Measurements from ENCODE around the gene ST6GALNAC6.

ST6GALNAC6 gene

GRCh38 chr9:127912882-127913281 lies 13.5 kb upstream of the ST6GALNAC6 start:
- H3K36me3 Mint-ChIP-seq = no peaks in the 10 kb centered on the region
- no peaks in the 10 kb centered on the region for H3K9me3 Mint-ChIP-seq
- peaks cover 32% of the 10 kb centered on the region for H3K4me1 Mint-ChIP-seq
- no peak overlapping the region for H3K4me3 Mint-ChIP-seq
- no peak overlapping the region for H3K27ac Mint-ChIP-seq
- no peaks in the 10 kb centered on the region for H3K27me3 Mint-ChIP-seq

DNA sequence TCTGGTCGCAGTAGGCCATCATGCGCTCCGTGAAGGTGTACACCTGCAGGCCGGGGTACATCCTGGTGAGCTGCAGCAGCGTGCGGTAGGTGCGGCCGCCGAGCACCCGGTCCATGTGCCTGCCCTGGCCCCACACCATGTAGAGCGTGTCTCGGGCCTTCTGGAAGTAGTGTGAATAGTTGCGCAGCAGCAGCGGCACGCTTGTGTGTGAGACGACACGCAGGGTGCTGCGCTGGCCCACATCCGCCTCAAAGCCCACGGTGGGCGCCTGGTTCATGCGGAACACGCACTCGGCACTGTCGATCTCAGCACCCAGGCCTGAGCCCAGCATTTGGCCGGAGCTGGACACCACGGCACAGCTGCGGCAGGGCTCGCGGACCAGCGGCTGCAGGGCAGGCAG lies 12.9 kb upstream of the ST6GALNAC6 start:
- H3K4me1 Mint-ChIP-seq = peaks cover 26% of the 10 kb centered on the region
- H3K27me3 Mint-ChIP-seq = no peaks in the 10 kb centered on the region
- no peak overlapping the region for H3K27ac Mint-ChIP-seq
- H3K4me3 Mint-ChIP-seq = no peak overlapping the region
- H3K36me3 Mint-ChIP-seq = no peaks in the 10 kb centered on the region
- no peaks in the 10 kb centered on the region for H3K9me3 Mint-ChIP-seq

GRCh38 chr9:127910613-127911205 lies 11.3 kb upstream of the ST6GALNAC6 start:
- H3K9me3 Mint-ChIP-seq = no peaks in the 10 kb centered on the region
- H3K4me3 Mint-ChIP-seq = no peak overlapping the region
- H3K4me1 Mint-ChIP-seq = peaks cover 35% of the 10 kb centered on the region
- H3K27ac Mint-ChIP-seq = peak overlapping the region; percentile 71
- no peaks in the 10 kb centered on the region for H3K27me3 Mint-ChIP-seq
- H3K36me3 Mint-ChIP-seq = no peaks in the 10 kb centered on the region

DNA sequence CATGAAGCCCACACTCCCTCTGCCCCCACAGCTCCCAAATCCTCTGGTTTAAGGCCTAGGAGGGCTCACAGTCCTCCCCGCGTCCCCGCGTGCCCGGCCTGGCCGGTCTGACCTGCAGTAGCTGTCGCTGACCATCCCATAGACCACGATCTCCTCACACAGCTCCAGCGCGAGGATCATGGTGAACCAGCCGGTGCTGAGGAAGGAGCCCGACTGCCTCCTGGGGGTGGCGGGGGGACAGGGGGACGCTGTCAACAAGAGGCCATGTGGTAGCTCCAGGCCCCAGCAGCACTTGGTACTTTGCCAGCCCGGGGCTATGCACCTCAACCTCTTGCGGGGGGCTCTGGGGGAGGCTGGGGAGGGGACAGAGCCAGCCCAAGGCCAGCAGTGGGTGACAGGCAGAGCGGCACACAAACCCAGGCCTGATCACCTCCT lies 10.5 kb upstream of the ST6GALNAC6 start:
- H3K4me1 Mint-ChIP-seq = peaks cover 34% of the 10 kb centered on the region
- H3K4me3 Mint-ChIP-seq = no peak overlapping the region
- no peaks in the 10 kb centered on the region for H3K27me3 Mint-ChIP-seq
- H3K27ac Mint-ChIP-seq = peak overlapping the region; percentile 59
- no peaks in the 10 kb centered on the region for H3K9me3 Mint-ChIP-seq
- H3K36me3 Mint-ChIP-seq = no peaks in the 10 kb centered on the region

DNA sequence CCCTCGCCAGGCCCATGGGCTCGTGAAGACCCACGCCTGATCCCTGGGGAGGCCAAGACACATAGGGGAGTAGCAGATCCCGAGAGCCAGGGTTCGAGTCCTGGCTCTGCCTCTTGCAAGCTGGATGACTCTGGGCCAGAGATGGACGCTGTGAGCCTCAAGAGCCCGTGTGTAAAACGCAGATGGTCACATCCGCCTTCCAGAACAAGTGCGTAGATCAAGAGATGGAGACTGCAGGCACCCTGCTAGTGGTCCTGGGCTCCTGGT lies 9.2 kb upstream of the ST6GALNAC6 start:
- H3K27me3 Mint-ChIP-seq = no peaks in the 10 kb centered on the region
- peaks cover 45% of the 10 kb centered on the region for H3K4me1 Mint-ChIP-seq
- H3K9me3 Mint-ChIP-seq = no peaks in the 10 kb centered on the region
- peak overlapping the region; percentile 12 for H3K27ac Mint-ChIP-seq
- no peaks in the 10 kb centered on the region for H3K36me3 Mint-ChIP-seq
- H3K4me3 Mint-ChIP-seq = no peak overlapping the region

DNA sequence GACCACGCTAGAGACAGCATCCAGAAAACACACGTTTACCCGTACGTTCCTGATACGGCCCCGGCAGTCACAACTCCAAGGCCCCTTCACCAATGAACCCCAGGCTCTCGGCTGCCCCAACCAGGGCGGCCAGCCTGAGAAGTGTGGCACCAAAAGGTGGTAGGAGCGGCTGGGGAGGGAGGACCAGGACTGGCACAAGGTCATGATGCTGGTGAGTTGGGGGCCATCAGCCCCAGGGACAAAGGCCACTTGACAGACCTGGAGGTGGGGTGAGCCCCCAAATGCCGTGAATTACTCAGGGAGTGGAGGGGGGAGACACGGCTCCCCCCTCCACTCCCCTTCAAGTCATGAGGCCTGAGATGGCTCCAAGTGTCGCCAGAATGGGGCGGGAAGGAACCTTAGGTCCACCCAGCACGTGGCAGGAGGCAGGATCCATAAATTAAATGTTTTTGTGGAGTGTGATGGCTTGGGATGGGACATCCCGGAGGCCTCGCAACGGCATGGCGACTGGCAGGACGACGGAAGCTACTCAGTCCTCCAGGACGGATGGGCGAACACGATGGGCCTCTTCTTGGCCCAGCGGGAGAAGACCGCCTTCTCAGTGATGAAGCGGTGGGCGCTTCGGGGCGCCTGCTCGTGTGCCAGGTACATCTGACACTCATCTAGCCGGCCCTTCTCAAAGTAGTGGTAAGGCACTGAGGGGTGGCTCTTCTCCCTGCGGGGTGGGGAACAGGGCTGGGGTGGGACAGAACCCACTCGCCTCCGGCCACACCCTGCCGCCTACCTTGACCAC lies 8.7 kb upstream of the ST6GALNAC6 start:
- peak overlapping the region; percentile 72 for H3K27ac Mint-ChIP-seq
- H3K9me3 Mint-ChIP-seq = no peaks in the 10 kb centered on the region
- peaks cover 50% of the 10 kb centered on the region for H3K4me1 Mint-ChIP-seq

DNA sequence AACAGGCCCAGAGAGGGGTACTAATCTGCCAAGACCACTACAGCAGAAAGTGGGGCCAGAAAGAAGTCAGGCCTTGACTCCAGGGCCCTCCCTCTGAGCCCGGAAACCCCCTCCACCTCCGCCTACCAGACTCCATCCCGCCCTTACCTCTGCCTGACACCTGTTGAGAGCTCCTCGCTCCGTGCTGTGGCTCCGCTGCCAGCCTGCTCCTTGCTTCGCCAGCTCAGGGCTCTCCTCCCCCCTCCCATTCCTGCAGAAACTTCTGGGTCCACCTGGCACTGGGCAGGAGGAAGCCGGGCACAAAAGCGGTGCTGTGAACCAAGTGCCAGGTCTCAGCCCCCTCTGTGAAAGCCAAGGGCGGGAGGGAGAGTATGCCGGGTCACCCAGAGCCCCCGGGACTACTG lies 6.4 kb upstream of the ST6GALNAC6 start:
- no peaks in the 10 kb centered on the region for H3K36me3 Mint-ChIP-seq
- H3K4me1 Mint-ChIP-seq = peaks cover 57% of the 10 kb centered on the region
- no peaks in the 10 kb centered on the region for H3K9me3 Mint-ChIP-seq
- H3K27me3 Mint-ChIP-seq = no peaks in the 10 kb centered on the region
- peak overlapping the region; percentile 89 for H3K4me3 Mint-ChIP-seq
- H3K27ac Mint-ChIP-seq = peak overlapping the region; percentile 99

More for the DNA sequence above, 8.7 kb upstream of the ST6GALNAC6 start:
- no peaks in the 10 kb centered on the region for H3K36me3 Mint-ChIP-seq
- H3K4me3 Mint-ChIP-seq = no peak overlapping the region
- no peaks in the 10 kb centered on the region for H3K27me3 Mint-ChIP-seq

DNA sequence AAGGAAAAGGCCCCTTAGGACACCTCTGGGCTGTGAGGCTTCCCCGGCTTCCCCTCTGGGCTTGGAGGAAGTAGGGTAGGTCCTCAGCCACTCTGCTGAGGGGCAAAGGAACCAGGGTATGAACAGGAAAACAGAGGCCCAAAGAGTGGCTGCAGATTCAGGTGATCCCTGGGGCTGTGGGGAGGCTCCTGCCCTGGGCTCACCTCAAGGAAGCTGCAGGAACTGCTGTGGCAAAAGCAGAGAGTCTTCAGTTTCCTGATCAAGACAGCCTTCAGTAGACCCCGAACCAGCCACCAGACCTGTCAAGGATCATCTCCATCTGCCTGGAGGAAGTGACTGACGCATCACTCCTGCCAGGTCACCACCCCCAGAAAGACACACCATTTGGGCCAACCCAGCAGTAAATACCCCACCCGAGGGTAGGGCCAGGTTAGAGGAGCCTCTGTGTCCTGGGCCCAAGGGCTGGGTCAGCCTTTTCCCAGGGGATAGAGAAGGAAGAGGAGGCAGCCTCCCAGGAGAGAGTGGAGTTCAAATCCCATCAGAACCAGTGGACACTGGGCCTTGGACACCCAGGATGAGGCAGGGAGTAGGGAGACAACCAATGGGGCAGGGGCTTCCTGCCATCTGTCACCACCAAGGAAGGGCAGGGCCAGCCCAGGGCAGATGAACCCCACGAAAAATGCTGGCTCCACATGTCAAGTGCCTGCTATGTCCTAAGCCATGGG lies 5.8 kb upstream of the ST6GALNAC6 start:
- H3K4me1 Mint-ChIP-seq = peaks cover 54% of the 10 kb centered on the region
- no peaks in the 10 kb centered on the region for H3K9me3 Mint-ChIP-seq
- no peaks in the 10 kb centered on the region for H3K36me3 Mint-ChIP-seq
- H3K27me3 Mint-ChIP-seq = no peaks in the 10 kb centered on the region
- H3K27ac Mint-ChIP-seq = peak overlapping the region; percentile 99
- peak overlapping the region; percentile 89 for H3K4me3 Mint-ChIP-seq

GRCh38 chr9:127904561-127905003 lies 5.2 kb upstream of the ST6GALNAC6 start:
- Mint-ChIP-seq H3K27me3 (no peaks in the 10 kb centered on the region), H3K36me3 (no peaks in the 10 kb centered on the region), H3K4me3 (peak overlapping the region; percentile 89), H3K9me3 (no peaks in the 10 kb centered on the region), H3K4me1 (peaks cover 59% of the 10 kb centered on the region), H3K27ac (peak overlapping the region; percentile 99)

GRCh38 chr9:127903557-127904475 lies 4.4 kb upstream of the ST6GALNAC6 start:
- Mint-ChIP-seq H3K4me1 (peaks cover 59% of the 10 kb centered on the region), H3K27me3 (no peaks in the 10 kb centered on the region), H3K9me3 (no peaks in the 10 kb centered on the region), H3K4me3 (peak overlapping the region; percentile 89), H3K27ac (peak overlapping the region; percentile 99), H3K36me3 (no peaks in the 10 kb centered on the region)

DNA sequence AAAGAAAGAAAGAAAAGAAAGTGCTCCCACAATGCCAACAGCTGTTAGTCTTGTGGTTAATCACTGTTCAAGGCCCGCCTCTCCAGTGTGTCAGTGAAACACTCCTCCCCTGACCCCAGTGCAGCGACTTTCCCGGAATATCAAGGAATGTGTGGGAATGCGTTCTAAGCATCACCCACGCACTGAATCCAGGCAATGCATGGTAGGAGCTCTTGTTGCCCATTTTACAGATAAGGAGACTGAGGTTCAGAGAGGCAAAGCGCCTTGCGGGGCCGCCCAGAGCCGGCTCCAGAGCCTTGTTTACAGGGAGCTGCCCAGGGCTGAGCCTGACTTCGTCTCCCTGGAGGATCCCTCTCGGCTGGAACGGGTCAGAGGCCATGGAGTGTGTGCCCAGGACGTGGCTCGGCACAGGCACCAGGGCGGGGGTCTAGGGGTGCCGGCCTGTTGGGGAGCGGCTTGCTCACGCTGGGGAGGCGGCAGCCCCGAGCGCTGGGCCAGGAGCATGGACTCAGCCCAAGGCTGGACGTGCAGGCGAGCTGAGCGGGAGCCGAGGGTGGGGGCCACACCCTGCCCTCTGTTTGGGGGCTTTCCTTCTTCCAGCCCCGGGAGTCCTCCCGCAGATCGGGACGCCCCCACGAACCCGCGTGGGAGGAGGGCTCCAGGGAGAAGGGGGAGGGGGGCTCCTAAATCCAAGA lies 823 bp downstream of the ST6GALNAC6 start:
- no peaks in the 10 kb centered on the region for H3K9me3 Mint-ChIP-seq
- H3K4me1 Mint-ChIP-seq = peaks cover 41% of the 10 kb centered on the region
- peak overlapping the region; percentile 95 for H3K27ac Mint-ChIP-seq
- peak overlapping the region; percentile 89 for H3K4me3 Mint-ChIP-seq
- H3K36me3 Mint-ChIP-seq = peaks cover 22% of the 10 kb centered on the region
- H3K27me3 Mint-ChIP-seq = no peaks in the 10 kb centered on the region

GRCh38 chr9:127897193-127897692 lies 2.2 kb downstream of the ST6GALNAC6 start:
- Mint-ChIP-seq H3K4me3 (peak overlapping the region; percentile 54), H3K4me1 (peaks cover 35% of the 10 kb centered on the region), H3K27me3 (no peaks in the 10 kb centered on the region), H3K27ac (no peak overlapping the region), H3K9me3 (no peaks in the 10 kb centered on the region), H3K36me3 (peaks cover 33% of the 10 kb centered on the region)

DNA sequence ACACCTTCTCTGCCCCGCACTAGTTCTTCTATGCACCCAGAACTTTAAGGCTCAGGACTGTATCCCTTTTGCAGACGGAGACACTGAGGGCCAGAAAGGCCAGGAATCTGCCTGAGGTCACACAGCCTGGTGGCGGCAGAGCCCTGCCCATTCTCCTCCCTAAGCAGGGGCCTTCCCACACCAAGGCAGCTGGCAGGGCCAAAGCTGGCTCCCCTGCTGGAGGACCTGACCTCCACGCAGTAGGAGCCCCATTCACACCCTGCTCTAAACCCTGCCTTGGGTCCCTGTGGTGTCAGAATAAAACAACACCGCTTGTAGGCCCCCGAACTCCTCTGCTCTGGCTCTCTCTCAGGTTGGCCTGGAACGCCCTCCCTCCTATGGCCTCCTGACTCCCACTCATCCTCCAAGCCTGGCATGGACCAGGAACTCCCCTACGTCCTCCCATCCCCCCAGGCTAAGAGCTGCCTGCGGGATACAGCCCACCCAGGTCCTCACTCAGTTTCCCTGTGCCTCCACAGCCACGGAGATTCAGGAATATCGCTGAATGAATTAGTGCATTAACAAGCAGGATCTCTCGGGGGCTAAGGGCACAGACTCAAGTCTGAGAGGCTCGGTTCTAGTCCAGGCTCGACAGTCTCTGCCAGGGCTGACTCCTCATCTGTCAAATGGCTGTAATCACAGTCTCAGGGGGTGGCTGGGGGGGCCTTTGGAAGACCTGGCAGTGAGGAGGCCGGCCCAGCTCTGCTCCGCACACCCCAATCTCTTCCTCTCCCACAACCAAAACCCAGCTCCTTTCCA lies 2.8 kb downstream of the ST6GALNAC6 start:
- Mint-ChIP-seq H3K4me3 (no peak overlapping the region), H3K27me3 (no peaks in the 10 kb centered on the region), H3K36me3 (peaks cover 33% of the 10 kb centered on the region), H3K27ac (no peak overlapping the region), H3K4me1 (peaks cover 29% of the 10 kb centered on the region), H3K9me3 (no peaks in the 10 kb centered on the region)

- Mint-ChIP-seq H3K27me3 (no peaks in the 10 kb centered on the region), H3K27ac (no peak overlapping the region), H3K9me3 (no peaks in the 10 kb centered on the region), H3K4me1 (peaks cover 24% of the 10 kb centered on the region), H3K4me3 (no peak overlapping the region), H3K36me3 (peaks cover 33% of the 10 kb centered on the region)
These were observed 3.6 kb downstream of the ST6GALNAC6 start for GRCh38 chr9:127895811-127896210.
